Measurements from ENCODE around the gene CSTB.

CSTB gene

GRCh38 chr21:43728467-43729390, 47.4 kb downstream of the CSTB start:
- peak; percentile 64 to 71 (median 71) for DNase-seq (ENCODE audit: low read depth in 3 of 3)

GRCh38 chr21:43728154-43728466, 48.0 kb downstream of the CSTB start:
- DNase-seq (ENCODE audit: low read depth in 3 of 3): no peak

GRCh38 chr21:43727519-43728153, 48.5 kb downstream of the CSTB start:
- DNase-seq (ENCODE audit: low read depth in 3 of 3): no peak

GRCh38 chr21:43726686-43727518, 49.2 kb downstream of the CSTB start:
- no peak for DNase-seq (ENCODE audit: low read depth in 3 of 3)

Data from stimulated activated CD4-positive, alpha-beta T cell treated with anti-CD3 and anti-CD28 coated beads, TNF-alpha, amount 100 ng/mL, for 4 hours (primary cell).